ENCODE results near the gene MYCBPAP.

MYCBPAP gene

GRCh38 chr17:50558941-50559614 lies 50.8 kb downstream of the MYCBPAP start:
- DNase-seq = peak; percentile 49

DNA sequence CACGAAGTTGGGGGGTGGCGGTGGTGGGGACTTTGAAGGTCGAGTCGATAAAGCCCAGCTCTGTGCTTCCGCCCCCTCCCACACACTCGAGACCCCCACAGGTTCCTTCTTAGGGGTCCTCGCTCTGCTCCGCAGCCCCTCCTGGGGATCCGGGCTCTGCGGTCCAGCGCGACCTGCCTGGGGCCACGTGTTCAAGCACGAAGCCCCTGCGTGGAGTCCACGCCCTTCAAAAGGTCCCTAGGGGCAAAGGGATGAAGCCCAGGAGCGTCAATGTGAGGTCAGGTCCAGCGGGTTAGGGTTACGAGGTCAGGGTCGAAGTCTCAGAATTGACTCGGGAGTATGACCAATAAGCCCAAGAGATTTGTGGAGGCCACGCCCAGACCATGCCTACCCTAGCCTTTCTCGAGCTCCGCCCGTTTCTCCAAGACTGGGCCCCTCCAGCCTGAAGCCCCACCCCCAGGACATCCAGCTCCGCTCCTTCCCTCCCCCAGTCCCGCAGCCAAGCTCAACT lies 51.5 kb downstream of the MYCBPAP start:
- DNase-seq = peak; percentile 50

GRCh38 chr17:50560185-50560824 lies 52.1 kb downstream of the MYCBPAP start, which contains the start of gene CACNA1G:
Gene CACNA1G, plus strand, starts transcription at chr17:50560715. Its CDS starts 745 bp downstream, at chr17:50561460.
- peak; percentile 91 for DNase-seq

GRCh38 chr17:50560931-50561745 lies 52.9 kb downstream of the MYCBPAP start:
- DNase-seq = peak; percentile 33

- no peak for DNase-seq
Measured at GRCh38 chr17:50561746-50562141, 53.5 kb downstream of the MYCBPAP start.

GRCh38 chr17:50562242-50563091 lies 54.2 kb downstream of the MYCBPAP start:
- DNase-seq = no peak

GRCh38 chr17:50563092-50563511 lies 54.9 kb downstream of the MYCBPAP start:
- no peak for DNase-seq

GRCh38 chr17:50564916-50565315 lies 56.7 kb downstream of the MYCBPAP start:
- DNase-seq = peak; percentile 21

DNA sequence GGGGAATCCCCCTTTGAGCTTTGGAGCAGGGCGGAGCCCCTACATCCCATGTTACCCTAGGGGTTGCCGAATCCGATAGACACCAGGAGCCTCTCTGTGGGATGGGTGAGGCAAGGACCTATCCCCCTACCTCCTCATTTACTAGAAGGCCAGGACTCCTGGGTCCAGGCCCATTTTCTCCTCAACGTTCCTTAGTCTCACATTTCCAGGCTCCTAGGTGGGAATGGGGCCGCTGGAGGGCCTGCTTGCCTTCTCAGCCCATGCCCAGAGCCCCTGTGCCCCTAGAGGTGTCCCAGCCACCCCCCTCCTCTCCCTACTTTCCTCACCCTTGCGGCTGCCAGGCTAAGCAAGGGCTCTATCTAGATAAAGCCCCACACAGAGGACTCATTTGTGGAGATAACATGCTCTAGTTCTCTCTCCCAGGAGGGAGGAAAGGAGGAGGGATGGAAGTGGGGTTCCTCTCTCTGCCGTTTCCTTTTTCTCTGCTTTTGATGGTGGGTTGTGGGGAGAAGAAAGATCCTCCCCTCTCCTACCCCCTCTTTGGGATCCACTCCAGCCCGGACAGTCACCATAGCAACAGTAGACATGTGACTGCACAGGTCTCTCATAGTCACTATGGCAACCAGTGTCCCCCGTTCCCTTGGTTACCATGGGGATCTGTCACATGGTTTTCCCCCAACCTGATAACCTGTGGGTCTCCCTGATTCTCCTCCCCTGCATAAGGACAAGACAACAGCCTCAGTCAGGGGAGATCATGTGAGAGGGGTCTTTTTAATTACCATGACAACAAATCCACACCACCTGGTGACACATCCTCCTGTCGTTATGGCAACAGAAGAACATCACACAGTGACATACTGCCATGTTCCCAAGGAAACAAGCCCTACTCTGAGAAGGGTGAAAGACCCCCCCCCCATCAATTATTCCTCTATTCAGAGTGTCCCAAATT lies 57.4 kb downstream of the MYCBPAP start:
- no peak for DNase-seq

DNA sequence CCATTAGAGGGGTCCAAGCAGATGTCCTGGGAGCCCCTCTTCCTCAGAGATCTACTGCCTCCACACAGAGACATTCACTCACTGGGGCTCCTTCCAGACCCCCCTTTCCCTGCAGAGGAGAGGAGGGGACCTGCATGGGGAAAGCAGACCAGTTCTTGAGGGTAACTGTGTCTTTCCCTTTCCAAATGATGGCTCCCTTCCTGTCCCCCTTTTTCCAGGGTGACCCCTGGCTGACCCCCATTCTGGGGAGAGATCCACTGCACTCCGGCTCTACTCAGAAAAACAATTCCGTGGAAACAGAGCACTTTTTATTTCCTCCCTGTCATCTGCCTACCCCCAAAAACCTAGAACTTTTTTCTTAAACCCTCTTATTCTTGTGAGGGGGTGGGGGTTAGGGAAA lies 58.6 kb downstream of the MYCBPAP start:
- DNase-seq = no peak

GRCh38 chr17:50568659-50569058 lies 60.4 kb downstream of the MYCBPAP start:
- DNase-seq = no peak

DNA sequence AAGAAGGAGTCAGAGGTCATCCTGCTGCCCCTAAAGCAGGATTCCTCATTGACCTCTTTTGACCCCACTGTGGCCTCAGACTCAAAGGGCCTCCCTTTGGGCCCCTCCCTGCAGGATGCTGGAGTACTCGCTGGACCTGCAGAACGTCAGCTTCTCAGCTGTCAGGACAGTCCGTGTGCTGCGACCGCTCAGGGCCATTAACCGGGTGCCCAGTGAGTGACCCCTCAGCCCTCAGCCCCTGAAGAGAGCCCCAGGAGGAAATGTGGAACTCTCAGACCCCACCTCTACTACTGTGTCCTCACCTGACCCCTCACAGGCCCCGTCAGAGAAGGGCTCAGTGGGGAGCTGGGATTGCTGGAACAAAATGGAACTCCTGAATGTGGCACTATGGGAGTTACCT lies 61.4 kb downstream of the MYCBPAP start:
- no peak for DNase-seq

DNA sequence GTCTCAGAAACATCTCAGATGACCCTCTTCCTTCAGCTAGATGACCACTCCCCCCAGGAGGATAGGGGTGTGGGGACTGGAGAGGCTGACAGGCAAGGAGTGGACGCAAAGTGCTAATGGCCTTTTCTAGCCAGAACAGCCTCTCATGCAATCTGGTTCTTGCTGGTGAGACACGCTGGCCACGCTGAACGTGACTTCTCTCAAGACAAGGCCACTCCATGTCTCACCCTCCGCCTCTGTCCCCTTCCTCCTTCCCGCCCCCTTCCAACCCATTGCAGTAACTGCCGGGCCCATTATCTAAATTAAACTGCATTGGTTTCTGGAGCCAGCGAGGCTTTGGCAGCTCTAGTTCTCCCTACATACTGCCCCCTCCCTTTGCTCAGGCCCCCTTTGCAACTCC lies 61.8 kb downstream of the MYCBPAP start:
- DNase-seq = no peak

DNA sequence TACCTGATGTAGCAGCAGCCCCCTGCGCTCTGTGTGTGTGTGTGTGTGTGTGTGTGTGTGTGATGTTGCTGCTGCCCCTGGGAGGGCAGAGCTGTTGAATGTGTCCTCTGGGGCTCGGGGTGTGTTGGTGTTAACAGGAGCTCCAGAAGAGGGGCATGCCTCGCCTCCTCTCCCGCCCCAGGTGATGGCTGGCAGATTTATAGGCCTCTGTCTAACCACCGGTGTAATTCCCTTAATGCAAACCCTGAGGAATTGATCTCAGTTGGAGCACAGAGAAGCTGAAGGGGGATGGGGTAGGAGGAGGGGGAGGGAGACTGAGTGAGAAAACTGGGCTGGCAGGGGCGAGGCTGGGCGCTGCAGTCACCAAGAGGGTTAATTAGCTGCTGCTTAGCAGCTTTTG lies 62.3 kb downstream of the MYCBPAP start:
- no peak for DNase-seq

GRCh38 chr17:50571681-50572080 lies 63.4 kb downstream of the MYCBPAP start:
- no peak for DNase-seq

GRCh38 chr17:50572541-50572940 lies 64.3 kb downstream of the MYCBPAP start:
- DNase-seq = no peak

DNA sequence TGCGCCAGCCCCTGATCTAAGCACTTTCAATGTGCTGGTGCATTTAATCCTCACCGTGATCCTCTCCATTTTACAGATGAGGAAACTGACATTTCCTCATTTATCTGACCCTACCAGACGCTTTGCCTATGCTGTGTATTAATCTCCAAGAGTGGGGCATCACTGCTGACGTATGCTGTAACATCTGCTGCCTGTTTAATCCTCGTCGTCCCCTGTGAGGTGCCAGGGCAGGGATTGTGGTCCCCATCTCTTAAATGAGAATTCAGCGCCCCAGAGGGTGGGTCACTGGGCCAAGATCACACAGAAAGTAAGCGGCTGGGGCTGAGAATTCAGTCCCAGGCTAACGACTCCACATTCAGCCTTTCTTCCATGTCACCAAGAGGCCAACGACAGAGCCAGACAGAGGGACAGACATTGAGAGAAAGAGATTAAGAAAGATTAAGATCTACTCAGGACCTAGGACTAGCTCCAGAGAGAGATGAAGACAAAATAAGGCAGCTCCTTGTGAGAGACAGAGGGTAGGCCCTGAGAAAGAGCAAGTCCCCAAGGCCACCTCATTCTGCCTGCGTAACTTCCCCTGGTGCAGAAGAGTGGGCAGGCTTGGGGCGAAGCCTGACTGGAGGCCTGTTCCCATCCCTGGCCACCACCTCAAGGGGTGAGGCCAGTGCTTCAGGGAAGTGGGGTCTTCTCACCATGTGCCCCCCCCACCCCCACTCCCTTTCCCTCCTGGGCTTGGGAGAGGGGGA lies 65.8 kb downstream of the MYCBPAP start:
- DNase-seq = no peak

DNA sequence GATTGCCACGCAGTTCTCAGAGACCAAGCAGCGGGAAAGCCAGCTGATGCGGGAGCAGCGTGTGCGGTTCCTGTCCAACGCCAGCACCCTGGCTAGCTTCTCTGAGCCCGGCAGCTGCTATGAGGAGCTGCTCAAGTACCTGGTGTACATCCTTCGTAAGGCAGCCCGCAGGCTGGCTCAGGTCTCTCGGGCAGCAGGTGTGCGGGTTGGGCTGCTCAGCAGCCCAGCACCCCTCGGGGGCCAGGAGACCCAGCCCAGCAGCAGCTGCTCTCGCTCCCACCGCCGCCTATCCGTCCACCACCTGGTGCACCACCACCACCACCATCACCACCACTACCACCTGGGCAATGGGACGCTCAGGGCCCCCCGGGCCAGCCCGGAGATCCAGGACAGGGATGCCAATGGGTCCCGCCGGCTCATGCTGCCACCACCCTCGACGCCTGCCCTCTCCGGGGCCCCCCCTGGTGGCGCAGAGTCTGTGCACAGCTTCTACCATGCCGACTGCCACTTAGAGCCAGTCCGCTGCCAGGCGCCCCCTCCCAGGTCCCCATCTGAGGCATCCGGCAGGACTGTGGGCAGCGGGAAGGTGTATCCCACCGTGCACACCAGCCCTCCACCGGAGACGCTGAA lies 67.5 kb downstream of the MYCBPAP start:
- DNase-seq = no peak

DNA sequence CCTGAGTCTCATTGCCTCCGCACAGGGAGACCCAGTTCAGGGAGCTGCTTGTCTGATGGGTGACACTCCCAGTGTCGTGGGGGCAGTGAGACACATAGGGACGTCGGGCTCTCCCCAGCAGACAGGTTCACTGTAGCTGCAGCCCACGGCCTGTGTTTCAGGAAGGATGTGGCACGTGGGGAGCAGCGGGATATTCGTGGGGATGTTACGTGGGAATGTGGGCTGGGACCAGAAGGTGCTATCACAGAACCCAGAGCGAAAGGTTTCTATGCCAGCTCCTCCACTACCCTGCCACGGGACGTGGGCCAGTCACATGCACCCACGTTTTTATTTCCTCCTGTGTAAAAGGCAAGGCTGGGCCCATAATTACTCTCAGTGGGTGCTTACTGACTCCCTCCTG lies 68.6 kb downstream of the MYCBPAP start:
- DNase-seq = no peak

GRCh38 chr17:50577451-50577954 lies 69.3 kb downstream of the MYCBPAP start:
- DNase-seq = no peak

Measured in CD4-positive, alpha-beta T cell treated with Interleukin-6 for 4 hours (primary cell).